Body of pancreas (tissue), 4 donors: ENCODE results near the gene MYEOV. TPM values are rescaled to one million over a fixed set of nuclear protein-coding genes. Genes with fewer than 3 reads are reported as not detected.

Source experiments
- ATAC-seq: fragments of 150-250 bp; one replicate; pipeline ENCODE4 v1.9.1; 2016
- DNase-seq, 4 donors: peaks; one replicate each; pipeline ENCODE4 v3.0.0-alpha.2; 2019
- H3K27ac ChIP-seq, 4 donors: fragments of 200-600 bp; sonication (generic); 1 replicate in 3 of 4; 2 replicates in 1 of 4; pipeline versions ENCODE4 v1.5.1 to v1.6.1; 2016 to 2019; ENCODE audit warnings: mild to moderate bottlenecking in 1 of 4, mixed read lengths in 1 of 4, moderate library complexity in 1 of 4
- H3K27me3 ChIP-seq, 2 donors: fragments of 200-600 bp; sonication (generic); one replicate each; pipeline ENCODE4 v1.6.0; 2016; ENCODE audit warnings: mild to moderate bottlenecking in 1 of 2
- H3K36me3 ChIP-seq, 2 donors: fragments of 200-600 bp; sonication (generic); replicated peaks in 1 of 2; 2 replicates each; pipeline ENCODE4 v1.5.1; 2016; ENCODE audit warnings: low read depth in 2 of 2; ENCODE audit not compliant: insufficient read depth in 1 of 2
- H3K4me1 ChIP-seq: fragments of 200-600 bp; sonication (generic); one replicate; pipeline ENCODE4 v1.6.0; 2016
- H3K4me3 ChIP-seq, 2 donors: fragments of 200-600 bp; sonication (generic); 1 replicate in 1 of 2; 2 replicates in 1 of 2; pipeline ENCODE4 v1.5.1; 2016 to 2019
- H3K9me3 ChIP-seq, 3 donors: fragments of 200-600 bp; sonication (generic); 1 replicate in 2 of 3; 2 replicates in 1 of 3; pipeline ENCODE4 v1.5.1; 2016
- CTCF ChIP-seq, 7 experiments: fragments of 450-650 bp in 4 of 7; fragments of 200-600 bp in 3 of 7; sonication (generic) in 3 of 7; IDR thresholded peaks; one replicate each; pipeline ENCODE4 v1.5.1; 2016 to 2019; ENCODE audit warnings: antibody characterized with exemption in 7 of 7
- POLR2A ChIP-seq, 3 donors: fragments of 450-650 bp; IDR thresholded peaks; one replicate each; pipeline ENCODE4 v1.6.1; 2016; ENCODE audit warnings: antibody characterized with exemption in 3 of 3, mild to moderate bottlenecking in 2 of 3
- WGBS, 2 donors: methylation state at CpG; one replicate each; pipeline ENCODE4 v1.1.5; 2017; 5-methylcytosine and 5-hydroxymethylcytosine counted together
- intact Hi-C: fragments of 100-400 bp; cut with DNase I; formaldehyde crosslinking; loops from one replicate; pipeline ENCODE4 v1.15.1; 2023
- total RNA-seq, 2 donors: library from RNA; depleted of rRNA; stranded (reverse); fragments of >200 nt; gene quantifications; one replicate each; pipeline ENCODE4 v1.1.0, GENCODE V29; 2016

The MYEOV gene
- total RNA-seq, result 1 to 10 TPM; 2.3 to 7.0 TPM

GRCh38 chr11:69293819-69294505 is at the start of gene MYEOV:
MYEOV (plus strand) TSS chr11:69294155; CDS start chr11:69295355, 1,200 bp downstream.
- TF ChIP-seq POLR2A (IDR thresholded peaks at IDR 0.05) (no peak), CTCF (IDR thresholded peaks at IDR 0.05) (no peak)
- Histone ChIP-seq H3K4me3 (no peak within 1 kb of the TSS), H3K27me3 (no peaks in the 10 kb centered on the region), H3K36me3 (no peaks in the 10 kb centered on the region), H3K27ac (no peak within 1 kb of the TSS), H3K9me3 (no peaks in the 10 kb centered on the region), H3K4me1 (peaks cover 31% of the 10 kb centered on the region)
- 87 to 88% methylated on average over 11 to 16 of the region's 16 CpGs for WGBS, 2 donors
- peak in 1 of 4 donors; percentile 32 for DNase-seq
- intact Hi-C loops, result no loop called here
- ATAC-seq, result no peak

DNA sequence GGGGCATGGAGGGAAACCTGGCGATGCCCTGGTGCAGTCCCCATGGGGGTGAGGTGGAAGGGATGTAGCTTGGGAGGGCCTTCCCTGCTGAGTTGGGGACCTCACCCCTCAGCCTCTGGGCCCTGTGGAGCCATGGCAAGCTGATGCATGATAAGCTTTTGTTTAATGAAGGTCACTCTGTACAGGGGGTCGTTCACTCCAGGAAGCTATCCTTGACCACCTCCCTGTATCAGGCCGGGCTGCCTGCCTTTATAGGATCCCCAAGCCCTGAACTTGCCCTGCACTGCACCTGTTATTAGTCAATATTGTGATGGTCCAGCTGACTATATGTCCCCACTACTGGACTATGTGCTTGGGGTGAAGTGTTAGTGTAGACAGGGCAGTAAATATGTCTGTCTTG is 49.7 kb upstream of the MYEOV start:
- DNase-seq, result no peak
- no peaks in the 10 kb centered on the region for H3K27me3 ChIP-seq
- H3K4me3 ChIP-seq, result no peak overlapping the region
- H3K36me3 ChIP-seq, result no peaks in the 10 kb centered on the region
- no peaks in the 10 kb centered on the region for H3K9me3 ChIP-seq
- no peaks in the 10 kb centered on the region for H3K4me1 ChIP-seq
- TF ChIP-seq CTCF (IDR thresholded peaks at IDR 0.05), result no peak
- WGBS, 2 donors, result 75 to 89% methylated on average over 2 to 3 of the region's 3 CpGs
- intact Hi-C loops, result no loop called here
- ATAC-seq, result no peak
- H3K27ac ChIP-seq, result no peak overlapping the region

GRCh38 chr11:69245041-69245440 is 48.9 kb upstream of the MYEOV start:
- Histone ChIP-seq H3K4me3 (no peak overlapping the region), H3K4me1 (no peaks in the 10 kb centered on the region), H3K27ac (no peak overlapping the region), H3K27me3 (no peaks in the 10 kb centered on the region), H3K36me3 (no peaks in the 10 kb centered on the region), H3K9me3 (no peaks in the 10 kb centered on the region)
- TF ChIP-seq CTCF (IDR thresholded peaks at IDR 0.05) (no peak), POLR2A (IDR thresholded peaks at IDR 0.05) (no peak)
- WGBS, 2 donors, result 75 to 79% methylated on average over 2 of the region's 2 CpGs
- intact Hi-C loops, result no loop called here
- DNase-seq (no peak), ATAC-seq (no peak)

DNA sequence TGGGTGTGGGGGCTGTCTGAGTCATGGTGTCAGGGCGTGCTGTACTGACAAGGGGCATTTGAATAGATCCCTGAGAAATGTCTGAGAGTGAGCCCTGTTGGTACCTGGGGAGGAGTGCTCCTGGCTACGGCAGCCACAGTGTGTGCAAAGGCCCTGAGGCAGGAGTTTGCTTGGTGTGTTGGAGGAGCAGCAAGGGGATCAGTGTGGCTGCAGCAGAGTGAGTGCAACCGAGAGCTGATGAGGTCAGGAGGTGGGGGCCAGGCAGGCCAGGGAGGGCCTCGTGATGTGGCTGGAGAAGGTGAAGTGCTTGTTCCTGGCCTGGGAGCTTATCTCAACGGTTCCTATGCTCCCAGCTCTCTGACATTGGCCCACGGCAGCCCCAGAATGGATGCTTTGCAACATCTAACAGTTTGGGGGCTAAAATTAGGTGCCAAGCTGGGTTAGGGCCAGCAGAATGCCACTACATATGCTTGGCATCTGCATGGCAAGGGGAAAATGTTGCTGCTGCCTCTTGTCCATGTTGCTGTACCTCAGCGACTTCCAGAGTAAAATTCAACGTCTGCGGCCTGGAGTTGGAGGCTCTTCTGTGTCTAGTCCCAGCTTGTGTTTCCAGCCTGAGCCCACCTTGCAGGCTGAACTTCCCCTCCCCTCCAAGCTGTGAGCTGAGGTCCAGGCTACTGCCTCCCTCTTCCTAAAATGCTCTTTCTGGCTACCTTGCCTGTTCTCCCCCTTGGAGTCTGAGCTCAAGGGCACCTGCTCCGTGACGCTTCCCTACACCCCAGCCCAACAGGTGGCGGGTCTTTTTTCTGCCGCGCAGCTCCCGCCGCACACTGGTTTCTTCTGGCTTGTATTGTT is 48.2 kb upstream of the MYEOV start:
- H3K27ac ChIP-seq, result no peak overlapping the region
- no peak for TF ChIP-seq POLR2A (IDR thresholded peaks at IDR 0.05)
- TF ChIP-seq CTCF (IDR thresholded peaks at IDR 0.05), result no peak
- DNase-seq, result peak in 1 of 4 donors; percentile 1
- intact Hi-C loops, result no loop called here
- no peaks in the 10 kb centered on the region for H3K36me3 ChIP-seq
- no peak for ATAC-seq
- no peaks in the 10 kb centered on the region for H3K4me1 ChIP-seq
- no peak overlapping the region for H3K4me3 ChIP-seq
- WGBS, 2 donors, result 80 to 83% methylated on average over 15 to 16 of the region's 16 CpGs
- H3K27me3 ChIP-seq, result no peaks in the 10 kb centered on the region
- no peaks in the 10 kb centered on the region for H3K9me3 ChIP-seq
